Measurements from ENCODE around the gene PLCB4.

DNA sequence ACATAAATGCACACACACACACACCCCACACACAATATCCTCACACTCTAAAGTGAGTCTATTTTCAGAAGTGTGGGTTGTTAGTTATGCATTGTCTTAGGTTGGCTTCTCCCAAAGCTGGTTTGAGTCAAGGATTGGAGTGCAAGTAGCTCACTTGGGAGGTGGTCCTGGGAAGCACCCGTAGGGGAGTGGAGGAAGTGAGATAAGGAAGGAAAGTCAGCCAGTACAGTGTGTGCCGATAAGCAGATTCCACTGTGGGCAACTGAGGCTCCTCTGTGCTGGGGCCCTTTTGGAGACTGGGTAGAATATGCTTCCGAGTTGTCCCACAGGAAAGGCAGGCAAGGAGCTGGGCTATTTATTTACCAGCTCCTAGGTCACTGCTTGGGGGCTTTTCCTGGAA is 67.2 kb downstream of the PLCB4 start:
- TF ChIP-seq, protein P1, sequence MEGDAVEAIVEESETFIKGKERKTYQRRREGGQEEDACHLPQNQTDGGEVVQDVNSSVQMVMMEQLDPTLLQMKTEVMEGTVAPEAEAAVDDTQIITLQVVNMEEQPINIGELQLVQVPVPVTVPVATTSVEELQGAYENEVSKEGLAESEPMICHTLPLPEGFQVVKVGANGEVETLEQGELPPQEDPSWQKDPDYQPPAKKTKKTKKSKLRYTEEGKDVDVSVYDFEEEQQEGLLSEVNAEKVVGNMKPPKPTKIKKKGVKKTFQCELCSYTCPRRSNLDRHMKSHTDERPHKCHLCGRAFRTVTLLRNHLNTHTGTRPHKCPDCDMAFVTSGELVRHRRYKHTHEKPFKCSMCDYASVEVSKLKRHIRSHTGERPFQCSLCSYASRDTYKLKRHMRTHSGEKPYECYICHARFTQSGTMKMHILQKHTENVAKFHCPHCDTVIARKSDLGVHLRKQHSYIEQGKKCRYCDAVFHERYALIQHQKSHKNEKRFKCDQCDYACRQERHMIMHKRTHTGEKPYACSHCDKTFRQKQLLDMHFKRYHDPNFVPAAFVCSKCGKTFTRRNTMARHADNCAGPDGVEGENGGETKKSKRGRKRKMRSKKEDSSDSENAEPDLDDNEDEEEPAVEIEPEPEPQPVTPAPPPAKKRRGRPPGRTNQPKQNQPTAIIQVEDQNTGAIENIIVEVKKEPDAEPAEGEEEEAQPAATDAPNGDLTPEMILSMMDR (conservative IDR thresholded peaks at IDR 0.05; ENCODE audit: low read length) = no peak
- no peak for TF ChIP-seq EZH2phosphoT487 (IDR thresholded peaks at IDR 0.05; ENCODE audit: borderline replicate concordance)
